SK-N-SH treated with all-trans-retinoic acid at 6 μM for 48 hours (cell line): Measurements from ENCODE around the gene PIK3R3.

Experiments
- CSDC2 ChIP-seq: fragments of 250-450 bp; sonication (Bioruptor Pico); IDR thresholded peaks from 2 replicates; pipeline ENCODE4 v1.5.0; 2020; ENCODE audit warnings: mild to moderate bottlenecking, moderate library complexity
- TOX ChIP-seq: fragments of 250-450 bp; sonication (Bioruptor Pico); IDR thresholded peaks from 2 replicates; pipeline ENCODE4 v1.8.0; 2021; ENCODE audit warnings: mild to moderate bottlenecking, moderate library complexity, borderline replicate concordance
- ZFP3 ChIP-seq: fragments of 250-450 bp; sonication (Bioruptor Pico); IDR thresholded peaks from 2 replicates; pipeline ENCODE4 v1.5.0; 2020; ENCODE audit warnings: mild to moderate bottlenecking, moderate library complexity
- ZNF8 ChIP-seq: fragments of 450-650 bp; formaldehyde crosslinking; IDR thresholded peaks from 2 replicates; pipeline ENCODE4 v1.5.0; 2020; ENCODE audit warnings: mild to moderate bottlenecking, moderate library complexity
- TF ChIP-seq, protein P1 (sequence below): fragments of 250-450 bp; sonication (Bioruptor Pico); IDR thresholded peaks from 2 replicates; pipeline ENCODE4 v1.8.0; 2020; ENCODE audit warnings: mild to moderate bottlenecking, moderate library complexity, borderline replicate concordance

DNA sequence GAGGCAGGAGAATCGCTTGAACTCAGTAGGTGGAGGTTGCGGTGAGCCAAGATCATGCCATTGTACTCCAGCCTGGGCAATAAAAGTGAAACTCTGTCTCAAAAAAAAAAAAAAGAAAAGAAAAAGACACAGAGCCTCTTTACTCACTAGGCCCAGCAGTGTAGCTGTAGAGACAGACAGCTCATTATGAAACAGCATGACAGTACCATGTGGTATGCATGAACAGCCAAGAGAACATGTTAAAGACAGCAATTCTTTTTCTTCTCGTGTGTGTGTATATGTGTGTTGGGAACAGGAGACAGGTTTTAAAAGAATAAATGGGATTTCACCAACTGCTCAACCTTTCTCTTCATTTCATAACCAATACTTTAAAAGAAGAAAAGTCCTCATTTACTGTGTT, 118.8 kb downstream of the PIK3R3 start:
- no peak for TF ChIP-seq ZNF8 (CRISPR knock-in tag)
- no peak for TF ChIP-seq CSDC2 (CRISPR knock-in tag)
- TF ChIP-seq, protein P1, sequence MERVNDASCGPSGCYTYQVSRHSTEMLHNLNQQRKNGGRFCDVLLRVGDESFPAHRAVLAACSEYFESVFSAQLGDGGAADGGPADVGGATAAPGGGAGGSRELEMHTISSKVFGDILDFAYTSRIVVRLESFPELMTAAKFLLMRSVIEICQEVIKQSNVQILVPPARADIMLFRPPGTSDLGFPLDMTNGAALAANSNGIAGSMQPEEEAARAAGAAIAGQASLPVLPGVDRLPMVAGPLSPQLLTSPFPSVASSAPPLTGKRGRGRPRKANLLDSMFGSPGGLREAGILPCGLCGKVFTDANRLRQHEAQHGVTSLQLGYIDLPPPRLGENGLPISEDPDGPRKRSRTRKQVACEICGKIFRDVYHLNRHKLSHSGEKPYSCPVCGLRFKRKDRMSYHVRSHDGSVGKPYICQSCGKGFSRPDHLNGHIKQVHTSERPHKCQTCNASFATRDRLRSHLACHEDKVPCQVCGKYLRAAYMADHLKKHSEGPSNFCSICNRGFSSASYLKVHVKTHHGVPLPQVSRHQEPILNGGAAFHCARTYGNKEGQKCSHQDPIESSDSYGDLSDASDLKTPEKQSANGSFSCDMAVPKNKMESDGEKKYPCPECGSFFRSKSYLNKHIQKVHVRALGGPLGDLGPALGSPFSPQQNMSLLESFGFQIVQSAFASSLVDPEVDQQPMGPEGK (CRISPR knock-in tag), result no peak
- no peak for TF ChIP-seq TOX (CRISPR knock-in tag)
- TF ChIP-seq ZFP3 (CRISPR knock-in tag), result no peak
